Transverse colon (tissue), 4 donors: Measurements from ENCODE around the gene CTNNBL1.

ENCODE experiments used
- POLR2AphosphoS5 ChIP-seq, 3 donors: sonication (generic); formaldehyde crosslinking; IDR thresholded peaks; one replicate each; pipeline ENCODE4 v1.6.1; 2016; ENCODE audit warnings: antibody characterized with exemption in 3 of 3
- TF ChIP-seq, protein P1 (sequence below), 5 experiments: fragments of 200-600 bp in 3 of 5; fragments of 450-650 bp in 2 of 5; sonication (generic) in 3 of 5; IDR thresholded peaks; 1 replicate in 2 of 5; 2 replicates in 3 of 5; pipeline ENCODE4 v1.5.1; 2016 to 2017; ENCODE audit warnings: antibody characterized with exemption in 5 of 5, inconsistent platforms in 3 of 5, mild to moderate bottlenecking in 2 of 5, moderate library complexity in 1 of 5

DNA sequence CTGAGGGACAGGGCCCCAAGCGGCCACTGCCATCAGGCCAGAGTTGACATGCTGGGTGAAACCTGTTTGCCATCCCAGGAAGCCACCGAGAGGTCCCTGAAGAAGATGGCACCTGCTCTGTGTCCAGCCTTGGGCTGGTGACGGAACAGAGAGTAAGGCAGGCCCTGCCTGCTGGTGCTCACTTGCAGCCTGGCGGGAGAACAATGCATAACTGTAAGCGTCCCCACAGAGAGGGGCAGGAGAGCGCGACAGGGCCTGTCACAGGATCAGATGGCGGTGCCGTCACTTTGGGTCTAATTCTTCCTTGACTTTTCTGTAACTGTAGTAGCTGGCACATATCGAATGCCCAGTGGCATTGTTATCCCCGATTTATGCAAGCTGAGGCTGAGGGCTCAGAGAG, 180.1 kb downstream of the CTNNBL1 start:
- TF ChIP-seq, protein P1, sequence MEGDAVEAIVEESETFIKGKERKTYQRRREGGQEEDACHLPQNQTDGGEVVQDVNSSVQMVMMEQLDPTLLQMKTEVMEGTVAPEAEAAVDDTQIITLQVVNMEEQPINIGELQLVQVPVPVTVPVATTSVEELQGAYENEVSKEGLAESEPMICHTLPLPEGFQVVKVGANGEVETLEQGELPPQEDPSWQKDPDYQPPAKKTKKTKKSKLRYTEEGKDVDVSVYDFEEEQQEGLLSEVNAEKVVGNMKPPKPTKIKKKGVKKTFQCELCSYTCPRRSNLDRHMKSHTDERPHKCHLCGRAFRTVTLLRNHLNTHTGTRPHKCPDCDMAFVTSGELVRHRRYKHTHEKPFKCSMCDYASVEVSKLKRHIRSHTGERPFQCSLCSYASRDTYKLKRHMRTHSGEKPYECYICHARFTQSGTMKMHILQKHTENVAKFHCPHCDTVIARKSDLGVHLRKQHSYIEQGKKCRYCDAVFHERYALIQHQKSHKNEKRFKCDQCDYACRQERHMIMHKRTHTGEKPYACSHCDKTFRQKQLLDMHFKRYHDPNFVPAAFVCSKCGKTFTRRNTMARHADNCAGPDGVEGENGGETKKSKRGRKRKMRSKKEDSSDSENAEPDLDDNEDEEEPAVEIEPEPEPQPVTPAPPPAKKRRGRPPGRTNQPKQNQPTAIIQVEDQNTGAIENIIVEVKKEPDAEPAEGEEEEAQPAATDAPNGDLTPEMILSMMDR (IDR thresholded peaks at IDR 0.05): no peak
- TF ChIP-seq POLR2AphosphoS5 (IDR thresholded peaks at IDR 0.05): no peak
